Thyroid gland (tissue), 4 donors: ENCODE data around the gene WDR91. TPM values are rescaled to one million over a fixed set of nuclear protein-coding genes. Genes with fewer than 3 reads are reported as not detected.

ENCODE experiments used
- DNase-seq, 2 donors: peaks; one replicate each; pipeline ENCODE4 v3.0.0-alpha.2; 2019
- H3K27ac ChIP-seq, 3 donors: fragments of 200-600 bp; sonication (generic); 1 replicate in 2 of 3; 2 replicates in 1 of 3; pipeline ENCODE4 v1.5.1; 2016 to 2019; ENCODE audit warnings: mild to moderate bottlenecking in 1 of 3, moderate library complexity in 1 of 3
- H3K27me3 ChIP-seq: fragments of 200-600 bp; sonication (generic); one replicate; pipeline ENCODE4 v1.5.1; 2019
- H3K36me3 ChIP-seq, 2 donors: fragments of 200-600 bp; sonication (generic); one replicate each; pipeline ENCODE4 v1.5.1; 2016 to 2019
- H3K4me1 ChIP-seq, 2 donors: fragments of 200-600 bp; sonication (generic); one replicate each; pipeline ENCODE4 v1.5.1; 2017 to 2019
- H3K4me3 ChIP-seq, 3 donors: fragments of 200-600 bp; sonication (generic); replicated peaks in 1 of 3; 1 replicate in 2 of 3; 2 replicates in 1 of 3; pipeline ENCODE4 v1.5.1; 2016; ENCODE audit warnings: mild to moderate bottlenecking in 1 of 3
- H3K9me3 ChIP-seq: fragments of 200-600 bp; sonication (generic); one replicate; pipeline ENCODE4 v1.5.1; 2017
- CTCF ChIP-seq, 6 experiments: fragments of 200-600 bp in 3 of 6; fragments of 450-650 bp in 3 of 6; sonication (generic) in 3 of 6; IDR thresholded peaks; one replicate each; pipeline ENCODE4 v1.5.1; 2016 to 2019; ENCODE audit warnings: antibody characterized with exemption in 6 of 6, mild to moderate bottlenecking in 2 of 6, inconsistent platforms in 1 of 6, moderate library complexity in 1 of 6
- POLR2A ChIP-seq, 2 donors: fragments of 450-650 bp; IDR thresholded peaks; one replicate each; pipeline ENCODE4 v1.6.1; 2017; ENCODE audit warnings: antibody characterized with exemption in 2 of 2, mild to moderate bottlenecking in 2 of 2, moderate library complexity in 1 of 2
- WGBS, 2 donors: methylation state at CpG; one replicate each; pipeline ENCODE4 v1.1.5; 2017; 5-methylcytosine and 5-hydroxymethylcytosine counted together
- intact Hi-C: fragments of 100-400 bp; cut with DNase I; formaldehyde crosslinking; loops from one replicate; pipeline ENCODE4 v1.15.1; 2023
- total RNA-seq, 4 donors: library from RNA; depleted of rRNA; stranded (reverse); fragments of >200 nt; gene quantifications; one replicate each; pipeline ENCODE4 v1.2.3, GENCODE V29; 2016

Gene WDR91
- total RNA-seq, 4 donors from 2014 or later: 8.4 to 34.4 (median 9.1) TPM

GRCh38 chr7:135184254-135184841, 27.0 kb downstream of the WDR91 start:
- intact Hi-C loops: no loop called here
- Histone ChIP-seq H3K27ac (no peak overlapping the region), H3K4me3 (no peak overlapping the region), H3K36me3 (peaks cover 33 to 43% of the 10 kb centered on the region in 2 donors), H3K4me1 (no peaks in the 10 kb centered on the region), H3K27me3 (no peaks in the 10 kb centered on the region), H3K9me3 (no peaks in the 10 kb centered on the region)
- TF ChIP-seq CTCF (IDR thresholded peaks at IDR 0.05) (no peak), POLR2A (IDR thresholded peaks at IDR 0.05) (no peak)
- 98 to 100% methylated on average over 5 of the region's 5 CpGs for WGBS, 2 donors
- no peak for DNase-seq

GRCh38 chr7:135183478-135183877, 27.8 kb downstream of the WDR91 start:
- no peaks in the 10 kb centered on the region for H3K27me3 ChIP-seq
- no peaks in the 10 kb centered on the region for H3K9me3 ChIP-seq
- H3K4me3 ChIP-seq: no peak overlapping the region
- no peak overlapping the region for H3K27ac ChIP-seq
- peaks cover 27 to 34% of the 10 kb centered on the region in 2 donors for H3K36me3 ChIP-seq
- no peaks in the 10 kb centered on the region for H3K4me1 ChIP-seq
- DNase-seq: no peak
- WGBS, 2 donors: 97% methylated on average over 7 of the region's 7 CpGs
- TF ChIP-seq CTCF (IDR thresholded peaks at IDR 0.05) (no peak), POLR2A (IDR thresholded peaks at IDR 0.05) (no peak)
- intact Hi-C loops: no loop called here

- peaks cover 20 to 26% of the 10 kb centered on the region in 2 donors for H3K36me3 ChIP-seq
- no peak for DNase-seq
- 96 to 98% methylated on average over 26 to 28 of the region's 31 CpGs for WGBS, 2 donors
These were observed 29.2 kb downstream of the WDR91 start for GRCh38 chr7:135181929-135182678.

GRCh38 chr7:135181261-135181928, 29.9 kb downstream of the WDR91 start:
- intact Hi-C loops: no loop called here
- H3K4me1 ChIP-seq: no peaks in the 10 kb centered on the region
- no peaks in the 10 kb centered on the region for H3K9me3 ChIP-seq
- 90 to 92% methylated on average over 3 of the region's 3 CpGs for WGBS, 2 donors
- no peak overlapping the region for H3K27ac ChIP-seq
- DNase-seq: no peak
- no peaks in the 10 kb centered on the region for H3K27me3 ChIP-seq
- H3K36me3 ChIP-seq: peaks cover 19 to 20% of the 10 kb centered on the region in 2 donors
- no peak for TF ChIP-seq POLR2A (IDR thresholded peaks at IDR 0.05)
- TF ChIP-seq CTCF (IDR thresholded peaks at IDR 0.05): no peak
- H3K4me3 ChIP-seq: no peak overlapping the region

More at GRCh38 chr7:135181929-135182678, 29.2 kb downstream of the WDR91 start:
- intact Hi-C loops: no loop called here
- no peak for TF ChIP-seq POLR2A (IDR thresholded peaks at IDR 0.05)
- TF ChIP-seq CTCF (IDR thresholded peaks at IDR 0.05): no peak
- no peaks in the 10 kb centered on the region for H3K4me1 ChIP-seq
- H3K9me3 ChIP-seq: no peaks in the 10 kb centered on the region
- no peak overlapping the region for H3K27ac ChIP-seq
- H3K27me3 ChIP-seq: no peaks in the 10 kb centered on the region
- no peak overlapping the region for H3K4me3 ChIP-seq

- no peak for TF ChIP-seq POLR2A (IDR thresholded peaks at IDR 0.05)
- TF ChIP-seq CTCF (IDR thresholded peaks at IDR 0.05): no peak
- Histone ChIP-seq H3K27ac (no peak overlapping the region), H3K4me1 (no peaks in the 10 kb centered on the region), H3K36me3 (peaks cover 6 to 8% of the 10 kb centered on the region in 2 donors), H3K27me3 (no peaks in the 10 kb centered on the region), H3K4me3 (no peak overlapping the region), H3K9me3 (no peaks in the 10 kb centered on the region)
- no peak for DNase-seq
- WGBS, 2 donors: 94 to 100% methylated on average over 3 to 5 of the region's 5 CpGs
- intact Hi-C loops: no loop called here
These were observed 31.2 kb downstream of the WDR91 start for GRCh38 chr7:135180122-135180521.
